ENCODE results near the gene ZNF141. TPM values are rescaled to one million over a fixed set of nuclear protein-coding genes. Genes with fewer than 3 reads are reported as not detected.
"Not testable (repeated sequence)": the region's sequence is repeated elsewhere in the genome, so short reads cannot be mapped to it uniquely, and the experiment has no call there.

ZNF141 gene
- total RNA-seq, 2 experiments from 2014 or later: 27.7 to 29.3 TPM

GRCh38 chr4:385934-386707 is 48.5 kb downstream of the ZNF141 start:
- peaks cover 38% of the 10 kb centered on the region for H3K36me3 Mint-ChIP-seq (ENCODE audit: low read depth)

GRCh38 chr4:386708-387105 is 49.1 kb downstream of the ZNF141 start:
- Mint-ChIP-seq H3K4me3 (no peak overlapping the region), H3K4me1 (ENCODE audit: low read depth) (peaks cover 3% of the 10 kb centered on the region), H3K27me3 (no peaks in the 10 kb centered on the region), H3K36me3 (ENCODE audit: low read depth) (peaks cover 38% of the 10 kb centered on the region), H3K27ac (no peak overlapping the region), H3K9me3 (peaks cover 62% of the 10 kb centered on the region)
- ATAC-seq (no peak), DNase-seq (no peak)
- intact Hi-C loops (cut with micrococcal nuclease): no loop called here
- no peak for TF ChIP-seq CTCF (IDR thresholded peaks at IDR 0.05)
- ChIA-PET CTCF (no interaction called here), POLR2A (no interaction called here)

More at GRCh38 chr4:385934-386707, 48.5 kb downstream of the ZNF141 start:
- H3K9me3 Mint-ChIP-seq: peaks cover 65% of the 10 kb centered on the region
- no peak overlapping the region for H3K27ac Mint-ChIP-seq
- H3K27me3 Mint-ChIP-seq: no peaks in the 10 kb centered on the region
- peaks cover 3% of the 10 kb centered on the region for H3K4me1 Mint-ChIP-seq (ENCODE audit: low read depth)
- ChIA-PET CTCF (no interaction called here), POLR2A (interaction anchor here (0.8 kb wide), 1 partner anchor 48 kb away, joined by 3 read pairs; no protein-coding TSS in a partner anchor)
- intact Hi-C loops (cut with micrococcal nuclease): no loop called here
- H3K4me3 Mint-ChIP-seq: no peak overlapping the region
- ATAC-seq (no peak), DNase-seq (no peak)
- no peak for TF ChIP-seq CTCF (IDR thresholded peaks at IDR 0.05)

- ATAC-seq: no peak
These were observed 66.4 kb downstream of the ZNF141 start for GRCh38 chr4:404006-404405.

GRCh38 chr4:408321-408720 is 70.7 kb downstream of the ZNF141 start:
- H3K27ac Mint-ChIP-seq; H3K4me3 Mint-ChIP-seq; H3K27me3 Mint-ChIP-seq; POLR2A ChIA-PET; DNase-seq; CTCF ChIA-PET; intact Hi-C loops (cut with micrococcal nuclease); ATAC-seq; H3K4me1 Mint-ChIP-seq (ENCODE audit: low read depth): not testable (repeated sequence)
- Mint-ChIP-seq H3K36me3 (ENCODE audit: low read depth) (peaks cover 23% of the 10 kb centered on the region), H3K9me3 (peaks cover 53% of the 10 kb centered on the region)

More at GRCh38 chr4:404006-404405, 66.4 kb downstream of the ZNF141 start:
- intact Hi-C loops (cut with micrococcal nuclease): no loop called here
- peaks cover 21% of the 10 kb centered on the region for H3K36me3 Mint-ChIP-seq (ENCODE audit: low read depth)
- ChIA-PET POLR2A (no interaction called here), CTCF (no interaction called here)
- no peak for TF ChIP-seq CTCF (IDR thresholded peaks at IDR 0.05)
- no peak overlapping the region for H3K4me3 Mint-ChIP-seq
- DNase-seq: no peak
- no peaks in the 10 kb centered on the region for H3K27me3 Mint-ChIP-seq
- peaks cover 43% of the 10 kb centered on the region for H3K9me3 Mint-ChIP-seq
- no peak overlapping the region for H3K27ac Mint-ChIP-seq
- no peaks in the 10 kb centered on the region for H3K4me1 Mint-ChIP-seq (ENCODE audit: low read depth)

GRCh38 chr4:422587-422986 is 85.0 kb downstream of the ZNF141 start:
- intact Hi-C loops (cut with micrococcal nuclease): no loop called here
- ATAC-seq: no peak
- Mint-ChIP-seq H3K4me3 (no peak overlapping the region), H3K27ac (no peak overlapping the region), H3K4me1 (ENCODE audit: low read depth) (no peaks in the 10 kb centered on the region), H3K36me3 (ENCODE audit: low read depth) (peaks cover 31% of the 10 kb centered on the region), H3K9me3 (peaks cover 59% of the 10 kb centered on the region), H3K27me3 (no peaks in the 10 kb centered on the region)
- CTCF ChIA-PET: no interaction called here
- no peak for TF ChIP-seq CTCF (IDR thresholded peaks at IDR 0.05)
- POLR2A ChIA-PET: no interaction called here
- DNase-seq: no peak

Small RNA genes lying within 50 kb of the gene (microRNA-seq; reads per million reads assigned to microRNA genes)
- not detected for gene MIR571 (ENCODE audit: borderline microRNAs expressed, borderline replicate concordance)

Other genes starting within 250 kb of the ZNF141 start
- gene ZNF718, start 213.3 kb upstream of the ZNF141 start, total RNA-seq: 1 to 10 TPM; 7.4 to 7.5 TPM
- not detected for gene ZNF732, start 32.3 kb upstream of the ZNF141 start, total RNA-seq
- gene ZNF721, start 161.3 kb downstream of the ZNF141 start, total RNA-seq: 10 to 100 TPM; 33.9 to 36.4 TPM
- 10 to 100 TPM; 40.9 to 41.7 TPM for gene PIGG, start 161.4 kb downstream of the ZNF141 start, total RNA-seq
- not detected for gene TMEM271, start 238.5 kb downstream of the ZNF141 start, total RNA-seq